B cell (primary cell): ENCODE data around the gene TGFBR1. TPM values are rescaled to one million over a fixed set of nuclear protein-coding genes. Genes with fewer than 3 reads are reported as not detected.

ENCODE experiments used
- ATAC-seq: fragments of 200-7000 bp; cut with Tn5 transposase; one replicate; pipeline ENCODE4 v1.10.0; 2021; ENCODE audit warnings: low read depth, mild to moderate bottlenecking, moderate number of reproducible peaks, moderate library complexity
- CTCF ChIA-PET: fragments of 350-600 bp; sonication (Branson Sonifier 250); formaldehyde crosslinking; loops from one replicate; lab custom pipeline; 2021; ENCODE audit warnings: antibody characterized with exemption, inconsistent platforms; lab: Charles Lee
- POLR2A ChIA-PET: fragments of 350-600 bp; sonication (Branson Sonifier 250); formaldehyde crosslinking; loops from one replicate; lab custom pipeline; 2021; ENCODE audit warnings: antibody characterized with exemption; lab: Charles Lee
- DNase-seq: peaks from one replicate; pipeline ENCODE4 v3.0.0; 2013
- H2AFZ ChIP-seq: 2 replicates; pipeline ENCODE4 v1.6.1; 2012; ENCODE audit warnings: mild to moderate bottlenecking, low read depth, low read length; ENCODE audit not compliant: insufficient read depth, poor library complexity, severe bottlenecking
- H3K27ac ChIP-seq, 2 donors: 1 replicate in 1 of 2; 2 replicates in 1 of 2; pipeline ENCODE4 v1.5.1; 2012 to 2013; ENCODE audit warnings: low read length in 2 of 2, mild to moderate bottlenecking in 2 of 2, moderate library complexity in 1 of 2
- H3K27me3 ChIP-seq, 4 experiments: fragments of 200-600 bp in 1 of 4; sonication (generic) in 1 of 4; replicated peaks in 1 of 4; 1 replicate in 2 of 4; 2 replicates in 2 of 4; pipeline versions ENCODE4 v1.6.1 to v1.7.0; 2013 to 2016; ENCODE audit warnings: low read length in 3 of 4, mild to moderate bottlenecking in 2 of 4, mixed read lengths in 1 of 4, moderate library complexity in 1 of 4; ENCODE audit not compliant: insufficient read depth in 4 of 4, control insufficient read depth in 3 of 4; ENCODE audit errors: control extremely low read depth in 1 of 4
- H3K36me3 ChIP-seq, 2 experiments: replicated peaks in 1 of 2; 1 replicate in 1 of 2; 2 replicates in 1 of 2; pipeline versions ENCODE4 v1.6.1 to v1.7.1; 2013; ENCODE audit warnings: low read length in 1 of 2; ENCODE audit not compliant: insufficient read depth in 2 of 2, control insufficient read depth in 1 of 2; ENCODE audit errors: control extremely low read depth in 1 of 2, extremely low read depth in 1 of 2
- H3K4me1 ChIP-seq, 2 donors: fragments of 200-600 bp in 1 of 2; sonication (generic) in 1 of 2; 1 replicate in 1 of 2; 2 replicates in 1 of 2; pipeline versions ENCODE4 v1.5.1 to v1.6.1; 2013 to 2017; ENCODE audit warnings: low read length in 2 of 2; ENCODE audit not compliant: control insufficient read depth in 2 of 2, insufficient read depth in 2 of 2
- H3K4me2 ChIP-seq: replicated peaks from 2 replicates; pipeline ENCODE3; 2012; ENCODE audit warnings: mild to moderate bottlenecking, low read depth, low read length; ENCODE audit not compliant: poor library complexity, severe bottlenecking
- H3K4me3 ChIP-seq, 5 experiments: fragments of 200-600 bp in 1 of 5; sonication (generic) in 1 of 5; 1 replicate in 3 of 5; 2 replicates in 2 of 5; pipeline versions ENCODE4 v1.5.1 to v1.7.0; 2011 to 2016; ENCODE audit warnings: low read length in 4 of 5, mild to moderate bottlenecking in 4 of 5, low read depth in 2 of 5, control low read depth in 1 of 5, moderate library complexity in 1 of 5; ENCODE audit not compliant: insufficient read depth in 1 of 5; ENCODE audit errors: control extremely low read depth in 1 of 5, extremely low read depth in 1 of 5
- H3K79me2 ChIP-seq: fragments of 200-600 bp; sonication (generic); one replicate; pipeline ENCODE4 v1.6.0; 2016; ENCODE audit warnings: low read length; ENCODE audit not compliant: control insufficient read depth, insufficient read depth
- H3K9ac ChIP-seq: fragments of 200-600 bp; sonication (generic); 2 replicates; pipeline ENCODE4 v1.6.1; 2017; ENCODE audit warnings: mild to moderate bottlenecking, low read length, moderate library complexity
- H3K9me3 ChIP-seq, 3 donors: one replicate each; pipeline versions ENCODE4 v1.6.1 to v1.7.1; 2013; ENCODE audit warnings: low read length in 2 of 3; ENCODE audit not compliant: control insufficient read depth in 2 of 3, insufficient read depth in 1 of 3; ENCODE audit errors: control extremely low read depth in 1 of 3
- H4K20me1 ChIP-seq: 2 replicates; pipeline ENCODE4 v1.6.0; 2012; ENCODE audit warnings: mild to moderate bottlenecking, low read length; ENCODE audit not compliant: insufficient read depth, control insufficient read depth, poor library complexity, severe bottlenecking
- H3K27ac Mint-ChIP-seq: one replicate; pipeline ENCODE4 v1.8.0; 2021; ENCODE audit warnings: mixed read lengths
- H3K27me3 Mint-ChIP-seq: one replicate; pipeline ENCODE4 v1.8.0; 2021; ENCODE audit warnings: mixed read lengths
- H3K4me1 Mint-ChIP-seq: one replicate; pipeline ENCODE4 v1.8.0; 2021; ENCODE audit warnings: mixed read lengths
- H3K4me3 Mint-ChIP-seq: one replicate; pipeline ENCODE4 v1.8.0; 2021; ENCODE audit warnings: mixed read lengths
- H3K9me3 Mint-ChIP-seq: one replicate; pipeline ENCODE4 v1.8.0; 2022; ENCODE audit warnings: mixed read lengths; ENCODE audit not compliant: insufficient read depth
- CTCF ChIP-seq: fragments of 200-600 bp; IDR thresholded peaks from one replicate; pipeline ENCODE4 v1.8.0; 2022; ENCODE audit warnings: antibody characterized with exemption, mild to moderate bottlenecking
- EZH2 ChIP-seq: IDR thresholded peaks from 2 replicates; pipeline ENCODE4 v1.6.1; 2012; ENCODE audit warnings: borderline replicate concordance, low read depth, mild to moderate bottlenecking, moderate library complexity, low read length; ENCODE audit not compliant: insufficient read depth, poor library complexity, severe bottlenecking
- whole genome bisulfite sequencing: methylation state at CpG from one replicate; pipeline ENCODE4 v1.1.5; 2013; ENCODE audit warnings: missing lambda C conversion rate; ENCODE audit not compliant: insufficient coverage; 5-methylcytosine and 5-hydroxymethylcytosine counted together
- intact Hi-C: fragments of 100-400 bp; cut with micrococcal nuclease; formaldehyde crosslinking; loops from one replicate; pipeline ENCODE4 v1.10.0; 2022
- polyA plus RNA-seq: library from polyadenylated mRNA; depleted of rRNA; stranded (reverse); fragments of >200 nt; gene quantifications from 2 replicates; pipeline ENCODE4 v1.2.3, GENCODE V29; 2012
- total RNA-seq, 2 donors: library from RNA; stranded (reverse); fragments of 120-200 nt in 1 of 2; gene quantifications; 1 replicate in 1 of 2; 2 replicates in 1 of 2; pipeline versions ENCODE4 v1.2.3 to v1.2.4, GENCODE V29; 2013 to 2022

The TGFBR1 gene
- total and polyA plus RNA-seq, 2 donors (not counting 1 experiment from before 2014, with no cell fraction given), result 3.0 to 60.7 TPM

- Mint-ChIP-seq H3K9me3 (no peaks in the 10 kb centered on the region), H3K4me3 (peak overlapping the region; percentile 59), H3K27me3 (no peaks in the 10 kb centered on the region), H3K27ac (peak overlapping the region; percentile 88), H3K4me1 (peaks cover 71% of the 10 kb centered on the region)
- CTCF ChIA-PET, result interaction anchor here (0.6 to 2.0 kb wide), 10 partner anchors 9 to 121 kb away, joined by 3 to 10 read pairs (median 4); partner anchors contain the start of gene TGFBR1
- peak; percentile 91 for ATAC-seq
- WGBS, result 0% methylated on average over 2 of the region's 7 CpGs
- Histone ChIP-seq H4K20me1 (peaks cover 3% of the 10 kb centered on the region), H3K27ac (peak overlapping the region; percentile 21 to 73), H3K9ac (peak overlapping the region; percentile 63), H3K4me2 (peak overlapping the region; percentile 85), H3K27me3 (no peaks in the 10 kb centered on the region), H3K9me3 (no peaks in the 10 kb centered on the region), H3K36me3 (no peaks in the 10 kb centered on the region), H2AFZ (peak overlapping the region; percentile 40), H3K4me1 (peaks cover 36 to 43% of the 10 kb centered on the region in 2 donors), H3K4me3 (peak overlapping the region; percentile 3 to 57 (median 45)), H3K79me2 (peaks cover 95% of the 10 kb centered on the region)
- TF ChIP-seq CTCF (no peak), EZH2 (no peak)
- DNase-seq, result peak; percentile 73
- POLR2A ChIA-PET, result interaction anchor here (0.8 kb wide), 1 partner anchor 59 kb away, joined by 3 read pairs; no protein-coding TSS in a partner anchor
- intact Hi-C loops, result loop anchor here (1.0 to 2.0 kb wide), 3 partner anchors 11 to 16 kb away; no protein-coding TSS in a partner anchor
Observed at GRCh38 chr9:99118782-99119466, 14.0 kb downstream of the TGFBR1 start.
